SK-N-SH (cell line): ENCODE data around the gene PLIN4. TPM values are rescaled to one million over a fixed set of nuclear protein-coding genes. Genes with fewer than 3 reads are reported as not detected.

Experiments used
- CTCF ChIA-PET: fragments of 300-600, 350-600 bp; formaldehyde crosslinking; extraction: SDS; loops from one replicate; lab custom pipeline; 2021; lab: Yijun Ruan, JAX
- POLR2A ChIA-PET: fragments of 350-600 bp; sonication (Branson Sonifier 250); formaldehyde crosslinking; extraction: SDS; loops from one replicate; lab custom pipeline; 2020; ENCODE audit warnings: antibody characterized with exemption, inconsistent platforms; lab: Yijun Ruan, JAX
- DNase-seq: peaks from one replicate; pipeline ENCODE4 v3.0.0; 2012
- H2AFZ ChIP-seq: fragments of 200-600 bp; sonication (generic); 2 replicates; pipeline ENCODE4 v1.8.1; 2016; ENCODE audit warnings: antibody characterized with exemption, mild to moderate bottlenecking, low read depth
- H3F3A ChIP-seq: fragments of 200-600 bp; sonication (generic); replicated peaks from 2 replicates; pipeline ENCODE3; 2016; ENCODE audit warnings: antibody characterized with exemption, mild to moderate bottlenecking; ENCODE audit not compliant: insufficient read depth
- H3K27ac ChIP-seq, 2 experiments: fragments of 200-500 bp in 1 of 2; fragments of 200-600 bp in 1 of 2; sonication (Bioruptor generic) in 1 of 2; sonication (generic), shearing (Covaris generic) in 1 of 2; 2 replicates each; pipeline versions ENCODE4 v1.5.1 to v1.6.1; 2014 to 2016; ENCODE audit warnings: low read depth in 2 of 2, inconsistent platforms in 1 of 2, low read length in 1 of 2, mild to moderate bottlenecking in 1 of 2, mixed read lengths in 1 of 2
- H3K27me3 ChIP-seq: fragments of 200-600 bp; sonication (generic), shearing (Covaris generic); 2 replicates; pipeline ENCODE4 v1.6.1; 2016; ENCODE audit warnings: mixed run types; ENCODE audit not compliant: insufficient read depth
- H3K36me3 ChIP-seq, 2 experiments: fragments of 200-500 bp in 1 of 2; fragments of 200-600 bp in 1 of 2; sonication (Bioruptor generic) in 1 of 2; sonication (generic) in 1 of 2; replicated peaks in 1 of 2; 2 replicates each; pipeline versions ENCODE3 to v1.5.1; 2014 to 2016; ENCODE audit warnings: low read length in 1 of 2, mild to moderate bottlenecking in 1 of 2; ENCODE audit not compliant: insufficient read depth in 2 of 2, control insufficient read depth in 1 of 2
- H3K4me1 ChIP-seq, 2 experiments: fragments of 200-500 bp in 1 of 2; fragments of 200-600 bp in 1 of 2; sonication (Bioruptor generic) in 1 of 2; sonication (generic), shearing (Covaris generic) in 1 of 2; 2 replicates each; pipeline versions ENCODE4 v1.5.1 to v1.6.1; 2014 to 2016; ENCODE audit warnings: low read depth in 1 of 2, low read length in 1 of 2, mixed run types in 1 of 2; ENCODE audit not compliant: insufficient read depth in 2 of 2, control insufficient read depth in 1 of 2
- H3K4me2 ChIP-seq: fragments of 200-600 bp; sonication (generic), shearing (Covaris generic); 2 replicates; pipeline ENCODE4 v1.6.1; 2017; ENCODE audit warnings: mixed run types
- H3K4me3 ChIP-seq, 2 experiments: fragments of 200-500 bp in 1 of 2; fragments of 200-600 bp in 1 of 2; sonication (Bioruptor generic) in 1 of 2; sonication (generic), shearing (Covaris generic) in 1 of 2; 2 replicates each; pipeline versions ENCODE4 v1.5.1 to v1.8.1; 2014 to 2016; ENCODE audit warnings: low read depth in 2 of 2, inconsistent platforms in 1 of 2, low read length in 1 of 2, mild to moderate bottlenecking in 1 of 2, mixed read lengths in 1 of 2, moderate library complexity in 1 of 2
- H3K79me2 ChIP-seq: fragments of 200-600 bp; sonication (generic); 2 replicates; pipeline ENCODE4 v1.8.1; 2017; ENCODE audit warnings: mild to moderate bottlenecking; ENCODE audit not compliant: insufficient read depth
- H3K9ac ChIP-seq: fragments of 200-600 bp; sonication (generic); 2 replicates; pipeline ENCODE4 v1.6.1; 2017; ENCODE audit warnings: mixed run types
- H3K9me2 ChIP-seq: fragments of 200-600 bp; sonication (generic); 2 replicates; pipeline ENCODE4 v1.6.1; 2017; ENCODE audit warnings: mixed run types
- H3K9me3 ChIP-seq: fragments of 200-600 bp; sonication (generic); 2 replicates; pipeline ENCODE4 v1.6.1; 2017; ENCODE audit warnings: mixed run types, mild to moderate bottlenecking, moderate library complexity
- H4K20me1 ChIP-seq: fragments of 200-600 bp; sonication (generic); 2 replicates; pipeline ENCODE4 v1.6.1; 2017; ENCODE audit warnings: mild to moderate bottlenecking, mixed run types; ENCODE audit not compliant: insufficient read depth
- ELF1 ChIP-seq: IDR thresholded peaks from 2 replicates; pipeline ENCODE4 v1.4.0; 2012
- EZH2phosphoT487 ChIP-seq: fragments of 200-600 bp; sonication (generic); IDR thresholded peaks from 2 replicates; pipeline ENCODE4 v1.6.1; 2017; ENCODE audit warnings: low read depth, mixed run types, mild to moderate bottlenecking, antibody characterized with exemption, moderate library complexity, borderline replicate concordance
- FOXJ3 ChIP-seq: sonication (generic); formaldehyde crosslinking; IDR thresholded peaks from 2 replicates; pipeline ENCODE4 v1.5.1; 2020; ENCODE audit warnings: mild to moderate bottlenecking, missing genetic modification reagents
- FOXM1 ChIP-seq: IDR thresholded peaks from 2 replicates; pipeline ENCODE4 v1.4.0; 2012; ENCODE audit warnings: low read depth, mild to moderate bottlenecking
- GABPA ChIP-seq: IDR thresholded peaks from 2 replicates; pipeline ENCODE4 v1.4.0; 2012; ENCODE audit warnings: low read depth, mild to moderate bottlenecking
- MAX ChIP-seq: IDR thresholded peaks from 2 replicates; pipeline ENCODE4 v1.4.0; 2012; ENCODE audit warnings: low read depth
- MEF2A ChIP-seq: IDR thresholded peaks from 2 replicates; pipeline ENCODE4 v1.4.0; 2012; ENCODE audit warnings: low read depth, borderline replicate concordance
- MXI1 ChIP-seq: IDR thresholded peaks from 2 replicates; pipeline ENCODE4 v1.6.1; 2012; ENCODE audit warnings: mild to moderate bottlenecking, low read depth, low read length, improper control_type of control experiment
- POLR2AphosphoS5 ChIP-seq: IDR thresholded peaks from 2 replicates; pipeline ENCODE4 v1.6.1; 2012; ENCODE audit warnings: low read depth, low read length
- RAD21 ChIP-seq: IDR thresholded peaks from 2 replicates; pipeline ENCODE4 v1.6.1; 2012; ENCODE audit warnings: mild to moderate bottlenecking, low read length
- RCOR1 ChIP-seq: fragments of 150-350 bp; IDR thresholded peaks from 2 replicates; pipeline ENCODE4 v1.6.1; 2017; ENCODE audit warnings: antibody characterized with exemption, low read length
- RFX5 ChIP-seq: IDR thresholded peaks from 2 replicates; pipeline ENCODE4 v1.6.1; 2012; ENCODE audit warnings: mild to moderate bottlenecking, improper control_type of control experiment, low read length
- RXRA ChIP-seq: IDR thresholded peaks from 2 replicates; pipeline ENCODE4 v1.4.0; 2012; ENCODE audit warnings: low read depth, mild to moderate bottlenecking, borderline replicate concordance
- SMC3 ChIP-seq: IDR thresholded peaks from 2 replicates; pipeline ENCODE4 v1.6.1; 2012; ENCODE audit warnings: low read depth, low read length, improper control_type of control experiment
- TAF1 ChIP-seq: IDR thresholded peaks from 2 replicates; pipeline ENCODE4 v1.6.1; 2012; ENCODE audit warnings: low read depth, mild to moderate bottlenecking, low read length, moderate library complexity, borderline replicate concordance
- WGBS: methylation state at CpG from one replicate; pipeline ENCODE4 v1.1.6; 2017; ENCODE audit warnings: low lambda C conversion rate; 5-methylcytosine and 5-hydroxymethylcytosine counted together
- polyA plus RNA-seq, 3 experiments: library from polyadenylated mRNA; depleted of rRNA; stranded (reverse); fragments of >200 nt; gene quantifications; 2 replicates each; pipeline ENCODE4 v1.2.3, GENCODE V29; 2012
- TF ChIP-seq, protein P1 (sequence below): IDR thresholded peaks from 2 replicates; pipeline ENCODE4 v1.4.0; 2012; ENCODE audit warnings: low read depth, borderline replicate concordance
- TF ChIP-seq, protein P2 (sequence below): IDR thresholded peaks from 2 replicates; pipeline ENCODE4 v1.6.1; 2012; ENCODE audit warnings: mild to moderate bottlenecking, low read depth, low read length, moderate library complexity
- TF ChIP-seq, protein P3 (sequence below): IDR thresholded peaks from 2 replicates; pipeline ENCODE4 v1.4.0; 2012; ENCODE audit warnings: low read depth, borderline replicate concordance

PLIN4 gene
- polyA plus RNA-seq, 1 of the 3 experiments (the other 2 are of a cell fraction), result 0.07 TPM

DNA sequence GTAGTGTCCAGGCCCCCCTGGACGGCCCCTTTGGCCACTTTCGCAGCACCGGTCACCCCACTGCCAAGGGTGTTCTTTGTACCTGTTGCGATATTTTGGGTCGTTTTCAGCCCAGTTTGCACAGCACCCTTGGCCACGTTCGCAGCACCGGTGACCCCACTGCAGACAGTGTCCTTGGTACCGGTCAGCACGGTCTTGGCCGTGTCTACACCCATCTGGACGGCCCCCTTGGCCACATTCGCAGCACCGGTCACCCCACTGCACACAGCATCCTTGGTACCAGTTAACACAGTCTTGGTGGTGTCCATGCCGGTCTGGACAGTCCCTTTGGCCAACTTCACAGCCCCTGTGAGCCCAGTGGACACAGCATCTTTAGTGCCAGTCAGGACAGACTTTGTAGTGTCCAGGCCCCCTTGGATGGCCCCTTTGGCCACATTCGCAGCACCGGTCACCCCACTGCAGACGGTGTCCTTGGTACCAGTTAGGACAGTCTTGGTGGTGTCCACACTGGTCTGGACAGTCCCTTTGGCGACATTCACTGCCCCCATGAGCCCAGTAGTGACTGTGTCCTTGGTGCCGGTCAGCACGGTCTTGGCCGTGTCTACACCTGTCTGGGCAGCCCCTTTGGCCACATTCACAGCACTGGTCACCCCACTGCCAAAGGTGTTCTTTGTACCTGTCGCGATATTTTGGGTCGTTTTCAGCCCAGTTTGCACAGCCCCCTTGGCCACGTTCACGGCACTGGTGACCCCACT lies 6.8 kb downstream of the PLIN4 start:
- H3F3A ChIP-seq, result no peaks in the 10 kb centered on the region
- H3K27me3 ChIP-seq, result no peaks in the 10 kb centered on the region
- ChIA-PET CTCF (no interaction called here), POLR2A (no interaction called here)
- no peak for DNase-seq
- H3K36me3 ChIP-seq, result no peaks in the 10 kb centered on the region
- no peak for TF ChIP-seq FOXJ3
- TF ChIP-seq EZH2phosphoT487, result no peak
- TF ChIP-seq, protein P1, sequence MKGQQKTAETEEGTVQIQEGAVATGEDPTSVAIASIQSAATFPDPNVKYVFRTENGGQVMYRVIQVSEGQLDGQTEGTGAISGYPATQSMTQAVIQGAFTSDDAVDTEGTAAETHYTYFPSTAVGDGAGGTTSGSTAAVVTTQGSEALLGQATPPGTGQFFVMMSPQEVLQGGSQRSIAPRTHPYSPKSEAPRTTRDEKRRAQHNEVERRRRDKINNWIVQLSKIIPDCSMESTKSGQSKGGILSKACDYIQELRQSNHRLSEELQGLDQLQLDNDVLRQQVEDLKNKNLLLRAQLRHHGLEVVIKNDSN, result no peak
- no peak for TF ChIP-seq MXI1
- TF ChIP-seq RXRA, result no peak
- TF ChIP-seq FOXM1, result no peak
- TF ChIP-seq, protein P2, sequence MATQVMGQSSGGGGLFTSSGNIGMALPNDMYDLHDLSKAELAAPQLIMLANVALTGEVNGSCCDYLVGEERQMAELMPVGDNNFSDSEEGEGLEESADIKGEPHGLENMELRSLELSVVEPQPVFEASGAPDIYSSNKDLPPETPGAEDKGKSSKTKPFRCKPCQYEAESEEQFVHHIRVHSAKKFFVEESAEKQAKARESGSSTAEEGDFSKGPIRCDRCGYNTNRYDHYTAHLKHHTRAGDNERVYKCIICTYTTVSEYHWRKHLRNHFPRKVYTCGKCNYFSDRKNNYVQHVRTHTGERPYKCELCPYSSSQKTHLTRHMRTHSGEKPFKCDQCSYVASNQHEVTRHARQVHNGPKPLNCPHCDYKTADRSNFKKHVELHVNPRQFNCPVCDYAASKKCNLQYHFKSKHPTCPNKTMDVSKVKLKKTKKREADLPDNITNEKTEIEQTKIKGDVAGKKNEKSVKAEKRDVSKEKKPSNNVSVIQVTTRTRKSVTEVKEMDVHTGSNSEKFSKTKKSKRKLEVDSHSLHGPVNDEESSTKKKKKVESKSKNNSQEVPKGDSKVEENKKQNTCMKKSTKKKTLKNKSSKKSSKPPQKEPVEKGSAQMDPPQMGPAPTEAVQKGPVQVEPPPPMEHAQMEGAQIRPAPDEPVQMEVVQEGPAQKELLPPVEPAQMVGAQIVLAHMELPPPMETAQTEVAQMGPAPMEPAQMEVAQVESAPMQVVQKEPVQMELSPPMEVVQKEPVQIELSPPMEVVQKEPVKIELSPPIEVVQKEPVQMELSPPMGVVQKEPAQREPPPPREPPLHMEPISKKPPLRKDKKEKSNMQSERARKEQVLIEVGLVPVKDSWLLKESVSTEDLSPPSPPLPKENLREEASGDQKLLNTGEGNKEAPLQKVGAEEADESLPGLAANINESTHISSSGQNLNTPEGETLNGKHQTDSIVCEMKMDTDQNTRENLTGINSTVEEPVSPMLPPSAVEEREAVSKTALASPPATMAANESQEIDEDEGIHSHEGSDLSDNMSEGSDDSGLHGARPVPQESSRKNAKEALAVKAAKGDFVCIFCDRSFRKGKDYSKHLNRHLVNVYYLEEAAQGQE, result no peak
- no peaks in the 10 kb centered on the region for H3K79me2 ChIP-seq
- H3K9me3 ChIP-seq, result no peaks in the 10 kb centered on the region
- H2AFZ ChIP-seq, result no peak overlapping the region
- no peak overlapping the region for H3K9ac ChIP-seq
- 0 out of 4 replicates have a peak, but pooled peaks cover 0 to 4% of the 10 kb centered on the region in 2 experiments for H3K4me1 ChIP-seq
- H3K4me3 ChIP-seq, result no peak overlapping the region
- H4K20me1 ChIP-seq, result no peaks in the 10 kb centered on the region
- H3K4me2 ChIP-seq, result no peak overlapping the region
- no peak overlapping the region for H3K27ac ChIP-seq
- WGBS, result 60% methylated on average over 18 of the region's 27 CpGs
- H3K9me2 ChIP-seq, result no peaks in the 10 kb centered on the region

DNA sequence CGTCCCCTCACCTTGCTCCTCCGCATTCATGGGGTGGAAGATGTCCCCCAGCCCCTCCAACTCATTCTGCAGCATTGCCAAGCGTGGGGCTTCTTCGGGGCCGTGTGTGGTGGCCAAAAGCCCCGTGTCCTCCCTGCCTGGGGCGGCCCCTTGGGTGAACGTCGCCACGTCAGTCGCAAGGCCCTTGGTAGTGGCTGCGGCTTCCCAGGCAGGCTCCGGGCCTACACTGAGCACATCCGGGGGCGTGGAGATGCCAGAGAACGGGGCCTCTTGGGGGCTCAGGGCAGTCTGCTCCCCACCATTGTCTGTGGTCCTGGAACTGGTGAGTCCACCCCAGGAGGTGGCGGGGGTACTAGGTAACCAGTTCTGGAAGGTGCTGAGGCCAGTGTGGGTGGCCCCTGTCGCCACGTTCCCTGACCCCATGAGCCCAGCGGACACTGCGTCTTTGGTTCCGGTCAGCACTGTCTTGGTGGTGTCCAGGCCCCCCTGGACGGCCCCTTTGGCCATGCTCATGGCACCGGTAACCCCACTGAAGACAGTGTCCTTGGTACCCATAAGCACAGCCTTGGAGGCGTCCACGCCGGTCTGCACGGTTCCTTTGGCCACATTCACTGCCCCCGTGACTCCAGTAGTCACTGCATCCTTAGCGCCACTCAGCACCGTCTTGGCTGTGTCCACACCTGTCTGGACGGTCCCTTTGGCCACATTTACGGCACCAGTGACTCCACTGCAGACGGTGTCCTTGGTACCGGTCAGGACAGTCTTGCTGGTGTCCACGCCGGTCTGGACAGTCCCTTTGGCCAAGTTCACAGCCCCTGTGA lies 7.6 kb downstream of the PLIN4 start:
- no peak overlapping the region for H2AFZ ChIP-seq
- TF ChIP-seq, protein P1, result no peak
- TF ChIP-seq GABPA, result no peak
- TF ChIP-seq EZH2phosphoT487, result no peak
- TF ChIP-seq MEF2A, result no peak
- TF ChIP-seq SMC3, result no peak
- TF ChIP-seq ELF1, result no peak
- no peak for TF ChIP-seq RCOR1
- TF ChIP-seq RFX5, result no peak
- TF ChIP-seq MAX, result no peak
- no peak for TF ChIP-seq POLR2AphosphoS5
- no peak for TF ChIP-seq RAD21
- TF ChIP-seq, protein P3, sequence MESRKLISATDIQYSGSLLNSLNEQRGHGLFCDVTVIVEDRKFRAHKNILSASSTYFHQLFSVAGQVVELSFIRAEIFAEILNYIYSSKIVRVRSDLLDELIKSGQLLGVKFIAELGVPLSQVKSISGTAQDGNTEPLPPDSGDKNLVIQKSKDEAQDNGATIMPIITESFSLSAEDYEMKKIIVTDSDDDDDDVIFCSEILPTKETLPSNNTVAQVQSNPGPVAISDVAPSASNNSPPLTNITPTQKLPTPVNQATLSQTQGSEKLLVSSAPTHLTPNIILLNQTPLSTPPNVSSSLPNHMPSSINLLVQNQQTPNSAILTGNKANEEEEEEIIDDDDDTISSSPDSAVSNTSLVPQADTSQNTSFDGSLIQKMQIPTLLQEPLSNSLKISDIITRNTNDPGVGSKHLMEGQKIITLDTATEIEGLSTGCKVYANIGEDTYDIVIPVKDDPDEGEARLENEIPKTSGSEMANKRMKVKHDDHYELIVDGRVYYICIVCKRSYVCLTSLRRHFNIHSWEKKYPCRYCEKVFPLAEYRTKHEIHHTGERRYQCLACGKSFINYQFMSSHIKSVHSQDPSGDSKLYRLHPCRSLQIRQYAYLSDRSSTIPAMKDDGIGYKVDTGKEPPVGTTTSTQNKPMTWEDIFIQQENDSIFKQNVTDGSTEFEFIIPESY, result no peak
- TF ChIP-seq TAF1, result no peak

More for the DNA sequence above, 7.6 kb downstream of the PLIN4 start:
- no peaks in the 10 kb centered on the region for H3F3A ChIP-seq
- H3K9ac ChIP-seq, result no peak overlapping the region
- H3K9me2 ChIP-seq, result no peaks in the 10 kb centered on the region
- no peaks in the 10 kb centered on the region for H3K27me3 ChIP-seq
- H3K4me3 ChIP-seq, result no peak overlapping the region
- no peak overlapping the region for H3K4me2 ChIP-seq
- 74% methylated on average over 26 of the region's 37 CpGs for WGBS
- ChIA-PET CTCF (interaction anchor here (2.4 kb wide), 1 partner anchor 13 kb away, joined by 17 read pairs; no protein-coding TSS in a partner anchor), POLR2A (no interaction called here)
- no peak for DNase-seq
- no peak overlapping the region for H3K27ac ChIP-seq
- peaks cover 0 to under 1% of the 10 kb centered on the region in 2 experiments for H3K36me3 ChIP-seq
- no peaks in the 10 kb centered on the region for H4K20me1 ChIP-seq
- H3K4me1 ChIP-seq, result 0 out of 4 replicates have a peak, but pooled peaks cover 0 to 7% of the 10 kb centered on the region in 2 experiments
- H3K79me2 ChIP-seq, result no peaks in the 10 kb centered on the region
- no peaks in the 10 kb centered on the region for H3K9me3 ChIP-seq
